GM03348 (cell line): ENCODE results near the gene GHRH.

Experiments
- DNase-seq: peaks from one replicate; pipeline ENCODE4 v3.0.0; 2012; ENCODE audit warnings: low spot score

GHRH gene

GRCh38 chr20:37260923-37261322 is 691 bp downstream of the GHRH start:
- DNase-seq = no peak

GRCh38 chr20:37259865-37260264 is 1.7 kb downstream of the GHRH start:
- DNase-seq = no peak

- no peak for DNase-seq
Observed at GRCh38 chr20:37259031-37259430, 2.6 kb downstream of the GHRH start.

GRCh38 chr20:37257988-37258387 is 3.6 kb downstream of the GHRH start:
- no peak for DNase-seq

- no peak for DNase-seq
Observed at GRCh38 chr20:37257530-37257929, 4.1 kb downstream of the GHRH start.

- DNase-seq = no peak
Observed at GRCh38 chr20:37256286-37256685, 5.3 kb downstream of the GHRH start.

- no peak for DNase-seq
Observed at GRCh38 chr20:37254114-37254878, 7.3 kb downstream of the GHRH start.

- DNase-seq = no peak
Observed at GRCh38 chr20:37253087-37253486, 8.5 kb downstream of the GHRH start.

GRCh38 chr20:37251825-37252477 is 9.7 kb downstream of the GHRH start:
- DNase-seq = no peak

- DNase-seq = no peak
Observed at GRCh38 chr20:37249304-37249703, 12.3 kb downstream of the GHRH start.

GRCh38 chr20:37247547-37247946 is 14.1 kb downstream of the GHRH start:
- DNase-seq = no peak

- no peak for DNase-seq
Observed at GRCh38 chr20:37246736-37247135, 14.9 kb downstream of the GHRH start.

GRCh38 chr20:37245216-37246150 is 16.1 kb downstream of the GHRH start:
- DNase-seq = no peak

GRCh38 chr20:37244572-37244957 is 17.0 kb downstream of the GHRH start:
- no peak for DNase-seq

- DNase-seq = no peak
Observed at GRCh38 chr20:37243937-37244571, 17.6 kb downstream of the GHRH start.

GRCh38 chr20:37243076-37243936 is 18.3 kb downstream of the GHRH start:
- no peak for DNase-seq

GRCh38 chr20:37242503-37242902 is 19.1 kb downstream of the GHRH start:
- DNase-seq = no peak

GRCh38 chr20:37240337-37241067 is 21.1 kb downstream of the GHRH start:
- DNase-seq = no peak

- no peak for DNase-seq
Observed at GRCh38 chr20:37238935-37239451, 22.6 kb downstream of the GHRH start.

- no peak for DNase-seq
Observed at GRCh38 chr20:37238426-37238825, 23.2 kb downstream of the GHRH start.
